Measurements from ENCODE around the gene KDM8. TPM values are rescaled to one million over a fixed set of nuclear protein-coding genes. Genes with fewer than 3 reads are reported as not detected.
A peak's percentile ranks its signal among the peaks of the same experiment; 100 is the strongest.

The KDM8 gene
- total RNA-seq, 1 donor from 2014 or later, result 15.6 TPM

DNA sequence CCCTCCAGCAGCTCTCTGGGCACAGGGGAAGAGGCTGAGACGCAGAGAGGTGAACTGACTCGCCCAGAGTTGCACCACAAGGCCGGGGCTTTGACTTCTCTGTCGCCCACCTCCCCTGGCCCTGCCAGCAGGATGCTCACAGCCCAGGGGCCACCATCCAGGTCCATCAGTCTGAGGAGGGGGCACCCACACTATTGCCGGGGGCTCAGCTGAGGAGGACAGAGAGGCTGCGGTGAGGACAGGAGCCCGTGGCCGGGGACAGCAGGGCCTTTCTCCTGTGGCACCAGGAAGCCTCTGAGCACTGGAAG, 32.6 kb downstream of the KDM8 start:
- H3K9me3 Mint-ChIP-seq, result no peaks in the 10 kb centered on the region

DNA sequence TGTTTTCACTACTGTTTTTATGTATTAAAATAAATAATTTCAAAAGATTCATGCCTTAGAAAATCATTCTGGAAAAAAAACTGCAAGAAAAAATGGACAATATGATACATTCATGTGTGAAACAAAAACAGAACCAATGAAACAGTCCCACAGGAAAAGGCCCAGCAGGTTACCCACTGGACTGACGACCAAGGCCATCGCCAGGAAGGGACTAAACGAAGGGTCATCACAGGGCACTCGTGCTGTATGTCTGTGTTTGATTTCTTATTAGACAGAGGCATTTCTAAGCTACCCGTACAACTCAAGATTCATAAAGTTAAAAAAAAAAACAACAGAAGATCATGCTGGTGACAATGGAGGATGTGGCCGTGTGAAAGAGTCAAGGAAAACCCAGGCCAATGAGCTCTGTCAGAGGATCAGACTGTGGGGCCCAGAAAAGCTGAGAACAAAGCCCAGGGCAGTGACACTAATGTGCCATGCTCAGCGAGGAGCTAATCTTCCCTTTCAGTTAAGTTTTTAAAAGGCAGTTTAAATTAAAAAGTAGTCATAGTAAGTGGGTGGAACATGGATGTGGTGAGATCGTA, 33.4 kb downstream of the KDM8 start:
- Mint-ChIP-seq H3K36me3 (ENCODE audit: low read depth) (no peaks in the 10 kb centered on the region), H3K4me3 (no peak overlapping the region), H3K4me1 (peaks cover 29% of the 10 kb centered on the region), H3K27ac (ENCODE audit: unreplicated experiment) (peak overlapping the region; percentile 82), H3K27me3 (ENCODE audit: low read depth) (no peaks in the 10 kb centered on the region), H3K9me3 (no peaks in the 10 kb centered on the region)
- no peak for DNase-seq (ENCODE audit: low read depth, low spot score)
- TF ChIP-seq, protein P1, sequence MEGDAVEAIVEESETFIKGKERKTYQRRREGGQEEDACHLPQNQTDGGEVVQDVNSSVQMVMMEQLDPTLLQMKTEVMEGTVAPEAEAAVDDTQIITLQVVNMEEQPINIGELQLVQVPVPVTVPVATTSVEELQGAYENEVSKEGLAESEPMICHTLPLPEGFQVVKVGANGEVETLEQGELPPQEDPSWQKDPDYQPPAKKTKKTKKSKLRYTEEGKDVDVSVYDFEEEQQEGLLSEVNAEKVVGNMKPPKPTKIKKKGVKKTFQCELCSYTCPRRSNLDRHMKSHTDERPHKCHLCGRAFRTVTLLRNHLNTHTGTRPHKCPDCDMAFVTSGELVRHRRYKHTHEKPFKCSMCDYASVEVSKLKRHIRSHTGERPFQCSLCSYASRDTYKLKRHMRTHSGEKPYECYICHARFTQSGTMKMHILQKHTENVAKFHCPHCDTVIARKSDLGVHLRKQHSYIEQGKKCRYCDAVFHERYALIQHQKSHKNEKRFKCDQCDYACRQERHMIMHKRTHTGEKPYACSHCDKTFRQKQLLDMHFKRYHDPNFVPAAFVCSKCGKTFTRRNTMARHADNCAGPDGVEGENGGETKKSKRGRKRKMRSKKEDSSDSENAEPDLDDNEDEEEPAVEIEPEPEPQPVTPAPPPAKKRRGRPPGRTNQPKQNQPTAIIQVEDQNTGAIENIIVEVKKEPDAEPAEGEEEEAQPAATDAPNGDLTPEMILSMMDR (conservative IDR thresholded peaks at IDR 0.05), result no peak

More for the DNA sequence above, 32.6 kb downstream of the KDM8 start:
- Mint-ChIP-seq H3K4me3 (no peak overlapping the region), H3K27ac (ENCODE audit: unreplicated experiment) (no peak overlapping the region), H3K27me3 (ENCODE audit: low read depth) (no peaks in the 10 kb centered on the region), H3K4me1 (peaks cover 25% of the 10 kb centered on the region), H3K36me3 (ENCODE audit: low read depth) (no peaks in the 10 kb centered on the region)
- TF ChIP-seq, protein P1 (conservative IDR thresholded peaks at IDR 0.05), result no peak
- DNase-seq (ENCODE audit: low read depth, low spot score), result no peak

DNA sequence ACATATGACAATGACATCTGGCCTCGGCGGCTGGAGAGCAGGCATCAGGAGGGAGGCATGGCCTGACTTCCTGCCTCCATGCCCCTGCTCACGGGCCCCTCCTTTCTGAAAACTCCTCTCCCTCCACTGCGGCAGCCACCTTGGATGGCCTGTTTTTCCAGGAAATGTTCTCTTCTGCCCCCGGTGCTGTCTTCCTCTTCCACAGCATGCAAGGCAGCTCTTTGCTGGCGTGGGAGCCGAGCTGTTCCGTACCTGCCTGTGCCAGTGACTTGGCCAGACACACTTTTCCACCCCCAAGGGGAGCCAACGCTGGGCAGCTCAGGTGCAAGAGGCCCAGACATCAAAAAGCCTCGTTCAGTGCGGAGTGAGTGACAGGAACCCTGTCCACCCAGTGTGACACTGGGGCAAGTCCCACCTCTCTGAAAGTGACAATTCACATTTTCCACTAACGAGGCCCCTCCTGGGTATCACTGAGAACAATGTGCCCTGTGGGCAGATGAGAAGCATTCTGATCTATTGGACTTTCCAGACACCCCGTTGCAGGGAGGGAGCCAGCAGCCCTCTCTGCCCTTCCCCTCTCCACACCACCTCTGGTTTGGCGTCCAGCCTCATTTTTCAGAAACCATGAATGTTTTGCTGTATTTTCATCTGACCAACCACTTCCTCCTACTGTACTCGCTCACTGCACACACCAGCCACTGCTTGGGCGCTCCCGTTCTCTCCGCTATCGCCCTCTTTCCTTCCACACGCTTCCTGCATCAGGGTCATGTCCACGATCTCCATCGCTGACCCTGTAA, 34.1 kb downstream of the KDM8 start:
- DNase-seq (ENCODE audit: low read depth, low spot score), result no peak
- Mint-ChIP-seq H3K9me3 (no peaks in the 10 kb centered on the region), H3K4me3 (no peak overlapping the region), H3K27me3 (ENCODE audit: low read depth) (no peaks in the 10 kb centered on the region), H3K4me1 (peaks cover 35% of the 10 kb centered on the region), H3K27ac (ENCODE audit: unreplicated experiment) (peak overlapping the region; percentile 82), H3K36me3 (ENCODE audit: low read depth) (no peaks in the 10 kb centered on the region)
- TF ChIP-seq, protein P1 (conservative IDR thresholded peaks at IDR 0.05), result no peak

DNA sequence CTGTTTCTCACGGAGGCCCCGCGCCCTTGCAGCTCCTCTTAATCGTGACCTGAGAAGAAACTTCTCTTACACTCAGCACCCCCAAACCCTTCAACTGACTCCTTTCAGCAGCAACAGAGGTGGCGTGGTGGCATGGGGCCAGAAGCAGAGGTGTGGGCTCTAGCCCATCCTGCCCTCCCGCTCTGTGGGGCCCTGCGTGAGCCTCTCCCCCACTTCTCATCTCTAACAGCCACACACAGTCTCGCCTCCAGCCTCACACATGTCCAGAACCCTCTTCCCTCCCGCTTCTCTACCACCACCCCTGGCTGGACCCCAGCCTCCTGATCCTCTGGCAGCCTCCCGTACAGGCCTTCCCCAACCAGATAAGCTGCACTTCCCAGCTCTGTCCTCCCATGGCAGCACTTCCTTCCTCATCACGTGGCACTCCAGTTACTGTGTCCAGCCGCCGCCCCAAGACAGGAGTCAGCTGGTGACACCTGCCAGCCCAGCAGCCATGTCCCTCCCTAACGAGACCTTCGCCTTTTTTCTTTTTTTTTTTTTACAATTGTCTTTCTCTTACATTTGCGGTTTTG, 34.8 kb downstream of the KDM8 start:
- H3K27ac Mint-ChIP-seq (ENCODE audit: unreplicated experiment), result peak overlapping the region; percentile 79
- H3K4me3 Mint-ChIP-seq, result no peak overlapping the region
- H3K36me3 Mint-ChIP-seq (ENCODE audit: low read depth), result no peaks in the 10 kb centered on the region
- TF ChIP-seq, protein P1 (conservative IDR thresholded peaks at IDR 0.05), result no peak
- no peaks in the 10 kb centered on the region for H3K9me3 Mint-ChIP-seq
- no peak for DNase-seq (ENCODE audit: low read depth, low spot score)
- no peaks in the 10 kb centered on the region for H3K27me3 Mint-ChIP-seq (ENCODE audit: low read depth)
- peaks cover 42% of the 10 kb centered on the region for H3K4me1 Mint-ChIP-seq

GRCh38 chr16:27238591-27238990, 35.3 kb downstream of the KDM8 start:
- no peak overlapping the region for H3K4me3 Mint-ChIP-seq
- no peaks in the 10 kb centered on the region for H3K9me3 Mint-ChIP-seq
- H3K27me3 Mint-ChIP-seq (ENCODE audit: low read depth), result no peaks in the 10 kb centered on the region
- H3K36me3 Mint-ChIP-seq (ENCODE audit: low read depth), result no peaks in the 10 kb centered on the region
- H3K4me1 Mint-ChIP-seq, result peaks cover 47% of the 10 kb centered on the region
- no peak for DNase-seq (ENCODE audit: low read depth, low spot score)
- no peak overlapping the region for H3K27ac Mint-ChIP-seq (ENCODE audit: unreplicated experiment)
- TF ChIP-seq, protein P1 (conservative IDR thresholded peaks at IDR 0.05), result no peak
